ENCODE results near the gene PLAAT4. TPM values are rescaled to one million over a fixed set of nuclear protein-coding genes. Genes with fewer than 3 reads are reported as not detected.
A peak's percentile ranks its signal among the peaks of the same experiment; 100 is the strongest.

Gene PLAAT4
- total and polyA plus RNA-seq, 2 of the 13 experiments (the other 11 are each of a cell fraction or from before 2014, with no cell fraction given), result 0.71 to 1.00 TPM

DNA sequence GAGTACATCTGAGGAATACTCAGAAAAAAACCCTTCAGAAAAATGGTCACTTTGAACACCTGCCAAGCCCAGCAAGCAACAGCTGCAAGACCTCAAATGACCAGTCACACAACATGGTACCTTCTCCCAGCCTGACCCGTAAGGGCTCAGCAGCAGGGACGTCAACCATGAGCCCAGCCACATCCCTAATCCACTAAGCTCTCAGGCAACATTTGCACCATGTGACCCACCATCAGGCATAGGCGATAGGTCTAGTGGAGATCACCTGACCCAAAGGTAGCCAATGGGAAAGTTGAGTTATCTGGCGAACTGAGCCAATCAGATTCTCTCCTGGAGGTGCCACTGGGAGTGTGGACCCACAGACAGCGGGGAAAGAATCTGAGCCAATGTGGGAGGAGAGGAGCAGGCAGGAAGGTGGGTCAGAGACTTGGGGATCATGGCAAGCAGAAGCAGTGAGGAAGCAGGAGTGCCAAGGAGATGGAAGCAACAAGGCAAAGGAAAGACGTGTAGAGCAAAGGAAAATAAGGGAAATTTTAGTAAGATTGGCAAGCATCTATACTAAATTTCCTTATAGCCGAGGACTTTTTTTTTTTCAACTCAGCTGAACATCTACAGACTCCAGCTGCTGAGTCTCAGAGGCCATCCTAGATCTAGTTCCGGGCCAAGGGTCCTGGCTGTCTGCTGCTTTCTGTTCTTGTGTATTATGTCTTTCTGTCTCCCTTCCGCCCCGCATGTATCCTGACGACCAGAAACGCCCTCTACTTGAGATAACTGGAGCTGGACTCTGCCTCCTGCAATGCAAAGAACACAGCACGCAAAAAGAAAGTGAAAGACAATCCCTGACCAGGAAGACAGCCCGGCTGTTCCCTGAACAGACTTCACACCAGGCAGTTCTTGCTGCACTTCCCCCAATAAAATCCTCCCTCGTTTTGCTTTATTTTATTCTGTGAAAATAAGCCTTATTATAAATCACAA is 37.6 kb downstream of the PLAAT4 start:
- H3K27ac ChIP-seq (ENCODE audit: extremely low read length, insufficient read depth, low read length), result peak overlapping the region; percentile 85
- DNase-seq (ENCODE audit: low spot score) (peak; percentile 78), FAIRE-seq (no peak), ATAC-seq (peak; percentile 97)
- no peaks in the 10 kb centered on the region for H4K20me1 ChIP-seq (ENCODE audit: insufficient read depth, low read length)
- peak overlapping the region; percentile 44 to 63 (median 62) for H3K4me3 ChIP-seq (replicated peaks in 1 of 3; ENCODE audit: insufficient read depth in 1 of 3, low read depth in 2 of 3, low read length in 3 of 3)
- 33% methylated on average over 15 of the region's 15 CpGs for WGBS (ENCODE audit: low lambda C conversion rate)
- intact Hi-C loops (cut with micrococcal nuclease; ENCODE audit: unreplicated experiment) (no loop called here), in situ Hi-C loops (cut with HindIII; ENCODE audit: extremely low pct_ligation_motif_present, low pct_unique_long_range_greater_than_20kb) (no loop called here)
- H3K9me3 ChIP-seq (ENCODE audit: low read length), result no peaks in the 10 kb centered on the region
- POLR2A ChIA-PET, result interaction anchor here (1.2 to 1.7 kb wide), 4 partner anchors 9 to 733 kb away, joined by 3 to 8 read pairs (median 7); partner anchors contain the start of gene PLAAT2
- H3K79me2 ChIP-seq (ENCODE audit: insufficient read depth, low read length), result no peaks in the 10 kb centered on the region
- no peaks in the 10 kb centered on the region for H3K27me3 ChIP-seq (ENCODE audit: control insufficient read depth in 1 of 2, insufficient read depth in 2 of 2, low read length in 2 of 2)
- H3K4me1 ChIP-seq (ENCODE audit: insufficient read depth, low read length), result peaks cover 33% of the 10 kb centered on the region
- peak overlapping the region; percentile 68 for H3K9ac ChIP-seq (ENCODE audit: insufficient read depth, low read depth, low read length)
- peak overlapping the region; percentile 77 for H3K4me2 ChIP-seq (ENCODE audit: low read depth, low read length)
- BruUV-seq (replicated peaks), result no TSS peak
- H2AFZ ChIP-seq (ENCODE audit: low read length), result peak overlapping the region; percentile 82
- CTCF ChIA-PET (ENCODE audit: low intra/inter-chr PET ratio, low total read pairs), result no interaction called here
- no peaks in the 10 kb centered on the region for H3K36me3 ChIP-seq (replicated peaks in 1 of 2; ENCODE audit: control insufficient read depth in 1 of 2, insufficient read depth in 2 of 2, low read length in 2 of 2)
- TF ChIP-seq NFE2L2 (IDR thresholded peaks at IDR 0.05; ENCODE audit: low read length) (no peak), ZMYM4 (CRISPR knock-in tag; IDR thresholded peaks at IDR 0.05) (peak; percentile 10; the same call in 1 of the 2 replicates), CHD2 (IDR thresholded peaks at IDR 0.05; ENCODE audit: low read depth, low read length) (no peak), RARG (CRISPR knock-in tag; IDR thresholded peaks at IDR 0.05; ENCODE audit: low read depth) (no peak), FIP1L1 (IDR thresholded peaks at IDR 0.05; ENCODE audit: borderline replicate concordance, insufficient read depth, low read depth, low read length) (no peak), ZNF891 (CRISPR knock-in tag; IDR thresholded peaks at IDR 0.05) (no peak), MBNL3 (CRISPR knock-in tag; conservative IDR thresholded peaks at IDR 0.05) (no peak), FOXK1 (CRISPR knock-in tag; IDR thresholded peaks at IDR 0.05; ENCODE audit: borderline replicate concordance, low read depth) (0 out of 2 replicates have a peak, but pooled peaks have one; percentile 27), CREM (IDR thresholded peaks at IDR 0.05) (no peak), CREM (CRISPR knock-in tag; IDR thresholded peaks at IDR 0.05) (no peak), BORCS8-MEF2B (CRISPR knock-in tag; IDR thresholded peaks at IDR 0.05) (no peak), TARDBP (CRISPR knock-in tag; IDR thresholded peaks at IDR 0.05) (peak; percentile 57; the same call in 1 of the 2 replicates), MED1 (CRISPR knock-in tag; IDR thresholded peaks at IDR 0.05) (peak; percentile 42; the same call in 1 of the 2 replicates), CBX5 (CRISPR knock-in tag; IDR thresholded peaks at IDR 0.05; ENCODE audit: borderline replicate concordance) (no peak; the same call in 1 of the 2 replicates), NFRKB (IDR thresholded peaks at IDR 0.05) (no peak), MYNN (CRISPR knock-in tag; IDR thresholded peaks at IDR 0.05; ENCODE audit: low read depth) (no peak), NRL (CRISPR knock-in tag; IDR thresholded peaks at IDR 0.05; ENCODE audit: borderline replicate concordance) (no peak)
- TF ChIP-seq, protein P1, sequence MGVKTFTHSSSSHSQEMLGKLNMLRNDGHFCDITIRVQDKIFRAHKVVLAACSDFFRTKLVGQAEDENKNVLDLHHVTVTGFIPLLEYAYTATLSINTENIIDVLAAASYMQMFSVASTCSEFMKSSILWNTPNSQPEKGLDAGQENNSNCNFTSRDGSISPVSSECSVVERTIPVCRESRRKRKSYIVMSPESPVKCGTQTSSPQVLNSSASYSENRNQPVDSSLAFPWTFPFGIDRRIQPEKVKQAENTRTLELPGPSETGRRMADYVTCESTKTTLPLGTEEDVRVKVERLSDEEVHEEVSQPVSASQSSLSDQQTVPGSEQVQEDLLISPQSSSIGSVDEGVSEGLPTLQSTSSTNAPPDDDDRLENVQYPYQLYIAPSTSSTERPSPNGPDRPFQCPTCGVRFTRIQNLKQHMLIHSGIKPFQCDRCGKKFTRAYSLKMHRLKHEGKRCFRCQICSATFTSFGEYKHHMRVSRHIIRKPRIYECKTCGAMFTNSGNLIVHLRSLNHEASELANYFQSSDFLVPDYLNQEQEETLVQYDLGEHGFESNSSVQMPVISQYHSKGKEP (CRISPR knock-in tag; IDR thresholded peaks at IDR 0.05), result no peak
- TF ChIP-seq, protein P2, sequence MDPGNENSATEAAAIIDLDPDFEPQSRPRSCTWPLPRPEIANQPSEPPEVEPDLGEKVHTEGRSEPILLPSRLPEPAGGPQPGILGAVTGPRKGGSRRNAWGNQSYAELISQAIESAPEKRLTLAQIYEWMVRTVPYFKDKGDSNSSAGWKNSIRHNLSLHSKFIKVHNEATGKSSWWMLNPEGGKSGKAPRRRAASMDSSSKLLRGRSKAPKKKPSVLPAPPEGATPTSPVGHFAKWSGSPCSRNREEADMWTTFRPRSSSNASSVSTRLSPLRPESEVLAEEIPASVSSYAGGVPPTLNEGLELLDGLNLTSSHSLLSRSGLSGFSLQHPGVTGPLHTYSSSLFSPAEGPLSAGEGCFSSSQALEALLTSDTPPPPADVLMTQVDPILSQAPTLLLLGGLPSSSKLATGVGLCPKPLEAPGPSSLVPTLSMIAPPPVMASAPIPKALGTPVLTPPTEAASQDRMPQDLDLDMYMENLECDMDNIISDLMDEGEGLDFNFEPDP (CRISPR knock-in tag; conservative IDR thresholded peaks at IDR 0.05), result no peak
- TF ChIP-seq, protein P3, sequence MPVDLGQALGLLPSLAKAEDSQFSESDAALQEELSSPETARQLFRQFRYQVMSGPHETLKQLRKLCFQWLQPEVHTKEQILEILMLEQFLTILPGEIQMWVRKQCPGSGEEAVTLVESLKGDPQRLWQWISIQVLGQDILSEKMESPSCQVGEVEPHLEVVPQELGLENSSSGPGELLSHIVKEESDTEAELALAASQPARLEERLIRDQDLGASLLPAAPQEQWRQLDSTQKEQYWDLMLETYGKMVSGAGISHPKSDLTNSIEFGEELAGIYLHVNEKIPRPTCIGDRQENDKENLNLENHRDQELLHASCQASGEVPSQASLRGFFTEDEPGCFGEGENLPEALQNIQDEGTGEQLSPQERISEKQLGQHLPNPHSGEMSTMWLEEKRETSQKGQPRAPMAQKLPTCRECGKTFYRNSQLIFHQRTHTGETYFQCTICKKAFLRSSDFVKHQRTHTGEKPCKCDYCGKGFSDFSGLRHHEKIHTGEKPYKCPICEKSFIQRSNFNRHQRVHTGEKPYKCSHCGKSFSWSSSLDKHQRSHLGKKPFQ (CRISPR knock-in tag; IDR thresholded peaks at IDR 0.05; ENCODE audit: insufficient replicate concordance), result peak; percentile 44
